Activated naive CD8-positive, alpha-beta T cell treated with anti-CD3 and anti-CD28 coated beads for 36 hours (primary cell): ENCODE data around the gene WWP2. TPM values are rescaled to one million over a fixed set of nuclear protein-coding genes. Genes with fewer than 3 reads are reported as not detected.
"Not testable (repeated sequence)": the region's sequence is repeated elsewhere in the genome, so short reads cannot be mapped to it uniquely, and the experiment has no call there.

Experiments
- DNase-seq: peaks from one replicate; pipeline ENCODE4 v3.0.0; 2021
- H3K27ac Mint-ChIP-seq: one replicate; pipeline ENCODE4 v1.8.0; 2022; ENCODE audit warnings: mild to moderate bottlenecking, moderate library complexity, mixed read lengths
- H3K27me3 Mint-ChIP-seq: one replicate; pipeline ENCODE4 v1.8.0; 2022; ENCODE audit warnings: mild to moderate bottlenecking, mixed read lengths
- H3K36me3 Mint-ChIP-seq: one replicate; pipeline ENCODE4 v1.8.0; 2021; ENCODE audit warnings: mild to moderate bottlenecking, mixed read lengths
- H3K4me1 Mint-ChIP-seq: one replicate; pipeline ENCODE4 v1.8.0; 2021; ENCODE audit warnings: mixed read lengths
- H3K4me3 Mint-ChIP-seq: one replicate; pipeline ENCODE4 v1.8.0; 2022; ENCODE audit warnings: mild to moderate bottlenecking, moderate library complexity, mixed read lengths
- H3K9me3 Mint-ChIP-seq: one replicate; pipeline ENCODE4 v1.8.0; 2022; ENCODE audit warnings: mixed read lengths
- total RNA-seq, 2 experiments: library from RNA; stranded (reverse); gene quantifications; one replicate each; pipeline ENCODE4 v1.2.3, GENCODE V29; 2021

WWP2 gene
- total RNA-seq, 2 experiments from 2014 or later = 32.1 to 35.3 TPM

GRCh38 chr16:69767459-69768229 lies 5.5 kb downstream of the WWP2 start:
- H3K4me1 Mint-ChIP-seq = peaks cover 43% of the 10 kb centered on the region
- no peak overlapping the region for H3K4me3 Mint-ChIP-seq
- no peaks in the 10 kb centered on the region for H3K9me3 Mint-ChIP-seq
- no peak for DNase-seq
- H3K27me3 Mint-ChIP-seq = no peaks in the 10 kb centered on the region
- peaks cover 7% of the 10 kb centered on the region for H3K36me3 Mint-ChIP-seq
- H3K27ac Mint-ChIP-seq = no peak overlapping the region

DNA sequence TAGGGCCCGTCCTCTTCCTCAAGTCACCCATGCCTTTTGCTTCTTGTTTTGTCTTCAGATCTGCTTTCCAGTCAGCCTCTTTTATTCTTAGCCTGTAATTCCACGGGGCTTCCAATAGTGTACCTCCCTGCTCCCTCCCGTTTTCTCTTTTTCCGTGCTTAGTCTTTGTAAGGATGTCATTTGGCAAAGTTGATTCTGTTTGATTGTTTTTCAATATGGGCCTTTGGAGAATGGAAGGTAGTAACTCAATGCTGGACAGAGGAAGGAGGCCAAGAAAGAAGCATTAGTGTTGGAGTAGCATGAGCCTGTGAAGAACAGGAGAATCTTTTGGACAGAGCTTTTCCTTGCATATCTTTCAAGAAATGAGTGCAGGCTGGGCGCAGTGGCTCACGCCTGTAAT lies 6.5 kb downstream of the WWP2 start:
- Mint-ChIP-seq H3K4me1 (peaks cover 44% of the 10 kb centered on the region), H3K36me3 (peaks cover 11% of the 10 kb centered on the region), H3K4me3 (no peak overlapping the region), H3K9me3 (no peaks in the 10 kb centered on the region), H3K27me3 (no peaks in the 10 kb centered on the region), H3K27ac (no peak overlapping the region)
- no peak for DNase-seq

GRCh38 chr16:69769404-69769803 lies 7.3 kb downstream of the WWP2 start:
- H3K4me1 Mint-ChIP-seq = peaks cover 47% of the 10 kb centered on the region
- DNase-seq = no peak
- H3K4me3 Mint-ChIP-seq = no peak overlapping the region
- H3K36me3 Mint-ChIP-seq = peaks cover 16% of the 10 kb centered on the region
- no peak overlapping the region for H3K27ac Mint-ChIP-seq
- H3K27me3 Mint-ChIP-seq = no peaks in the 10 kb centered on the region
- no peaks in the 10 kb centered on the region for H3K9me3 Mint-ChIP-seq

GRCh38 chr16:69771651-69771967 lies 9.5 kb downstream of the WWP2 start:
- DNase-seq = no peak
- peaks cover 33% of the 10 kb centered on the region for H3K36me3 Mint-ChIP-seq
- peaks cover 48% of the 10 kb centered on the region for H3K4me1 Mint-ChIP-seq
- H3K4me3 Mint-ChIP-seq = no peak overlapping the region
- H3K27me3 Mint-ChIP-seq = no peaks in the 10 kb centered on the region
- peaks cover 10% of the 10 kb centered on the region for H3K9me3 Mint-ChIP-seq
- no peak overlapping the region for H3K27ac Mint-ChIP-seq

- Mint-ChIP-seq H3K9me3 (peaks cover 10% of the 10 kb centered on the region), H3K4me1 (peaks cover 41% of the 10 kb centered on the region), H3K27me3 (no peaks in the 10 kb centered on the region), H3K36me3 (peaks cover 29% of the 10 kb centered on the region), H3K4me3 (no peak overlapping the region), H3K27ac (no peak overlapping the region)
- DNase-seq = no peak
These were observed 11.3 kb downstream of the WWP2 start for GRCh38 chr16:69773260-69773947.

DNA sequence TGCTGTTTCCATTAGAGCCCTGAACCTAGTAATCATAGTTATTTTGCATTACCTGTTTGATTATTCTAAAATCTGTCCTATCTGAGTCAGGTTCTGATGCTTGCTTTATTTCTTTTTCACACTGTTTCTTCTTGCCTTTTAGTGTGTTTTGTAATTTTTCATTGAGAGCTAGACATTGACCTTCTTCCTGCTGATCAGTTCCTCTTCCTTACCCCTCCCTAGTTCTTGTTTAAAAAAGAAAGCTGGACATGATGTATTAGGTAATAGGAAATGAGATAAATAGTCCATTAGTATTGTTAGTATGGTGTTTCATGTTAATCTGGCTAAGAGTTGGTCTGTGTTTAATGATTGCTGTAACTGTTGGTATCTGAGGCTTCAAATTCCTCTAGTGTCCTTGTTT lies 13.4 kb downstream of the WWP2 start:
- H3K4me3 Mint-ChIP-seq = no peak overlapping the region
- H3K27ac Mint-ChIP-seq = no peak overlapping the region
- H3K4me1 Mint-ChIP-seq = peaks cover 35% of the 10 kb centered on the region
- peaks cover 10% of the 10 kb centered on the region for H3K9me3 Mint-ChIP-seq
- H3K27me3 Mint-ChIP-seq = no peaks in the 10 kb centered on the region
- H3K36me3 Mint-ChIP-seq = peaks cover 29% of the 10 kb centered on the region
- DNase-seq = no peak

- Mint-ChIP-seq H3K36me3 (peaks cover 19% of the 10 kb centered on the region), H3K4me3 (no peak overlapping the region), H3K27ac (no peak overlapping the region), H3K9me3 (peaks cover 10% of the 10 kb centered on the region), H3K4me1 (peaks cover 14% of the 10 kb centered on the region), H3K27me3 (no peaks in the 10 kb centered on the region)
- no peak for DNase-seq
These were observed 17.6 kb downstream of the WWP2 start for GRCh38 chr16:69779724-69780123.

GRCh38 chr16:69781118-69781517 lies 19.0 kb downstream of the WWP2 start:
- H3K27ac Mint-ChIP-seq = peak overlapping the region; percentile 11
- H3K9me3 Mint-ChIP-seq = peaks cover 1% of the 10 kb centered on the region
- no peaks in the 10 kb centered on the region for H3K27me3 Mint-ChIP-seq
- DNase-seq = no peak
- H3K4me1 Mint-ChIP-seq = peaks cover 7% of the 10 kb centered on the region
- H3K36me3 Mint-ChIP-seq = peaks cover 9% of the 10 kb centered on the region
- no peak overlapping the region for H3K4me3 Mint-ChIP-seq

DNA sequence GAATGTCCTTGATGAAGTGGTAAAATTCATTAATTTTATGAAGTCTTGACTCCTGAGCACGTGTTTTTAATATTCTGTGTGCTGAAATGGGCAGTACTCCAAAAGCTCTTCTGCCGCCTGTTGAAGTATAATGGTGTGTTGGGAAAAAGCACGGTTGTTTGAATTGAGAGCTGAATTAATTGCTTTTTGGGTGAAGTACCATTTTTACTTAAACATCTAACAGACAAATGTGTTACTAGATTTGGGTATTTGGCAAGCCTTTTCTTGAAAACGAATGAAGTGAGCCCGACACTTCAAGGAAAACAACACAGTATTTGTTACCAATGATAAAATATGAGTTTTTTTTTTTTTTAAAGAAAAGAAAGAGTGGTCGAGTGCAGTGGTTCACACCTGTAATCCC lies 22.5 kb downstream of the WWP2 start:
- H3K36me3 Mint-ChIP-seq = peaks cover 13% of the 10 kb centered on the region
- no peak overlapping the region for H3K4me3 Mint-ChIP-seq
- no peaks in the 10 kb centered on the region for H3K9me3 Mint-ChIP-seq
- peaks cover 7% of the 10 kb centered on the region for H3K4me1 Mint-ChIP-seq
- H3K27me3 Mint-ChIP-seq = no peaks in the 10 kb centered on the region
- no peak for DNase-seq
- no peak overlapping the region for H3K27ac Mint-ChIP-seq

- Mint-ChIP-seq H3K27ac (no peak overlapping the region), H3K4me3 (no peak overlapping the region), H3K9me3 (no peaks in the 10 kb centered on the region), H3K36me3 (peaks cover 13% of the 10 kb centered on the region), H3K4me1 (no peaks in the 10 kb centered on the region), H3K27me3 (no peaks in the 10 kb centered on the region)
- no peak for DNase-seq
These were observed 25.8 kb downstream of the WWP2 start for GRCh38 chr16:69787883-69788282.

DNA sequence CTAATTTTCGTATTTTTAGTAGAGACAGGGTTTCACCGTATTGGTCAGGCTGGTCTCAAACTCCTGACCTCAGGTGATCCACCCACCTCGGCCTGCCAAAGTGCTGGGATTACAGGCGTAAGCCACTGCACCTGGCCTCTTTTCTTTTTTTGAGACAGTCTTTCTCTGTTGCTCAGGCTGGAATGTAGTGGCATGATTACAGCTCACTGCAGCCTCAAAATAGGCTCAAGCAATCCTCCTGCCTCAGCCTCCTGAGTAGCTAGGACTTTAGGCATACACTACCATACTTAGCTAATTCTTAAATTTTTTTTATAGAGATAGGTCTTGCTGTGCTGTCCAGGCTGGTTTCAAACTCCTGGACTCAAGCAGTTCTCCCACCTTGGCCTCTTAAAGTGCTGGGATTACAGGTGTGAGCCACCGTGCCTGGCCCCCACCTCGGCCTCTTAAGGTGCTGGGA lies 29.3 kb downstream of the WWP2 start:
- not testable (repeated sequence) for H3K27ac Mint-ChIP-seq, H3K4me1 Mint-ChIP-seq, H3K27me3 Mint-ChIP-seq, DNase-seq, H3K9me3 Mint-ChIP-seq, H3K36me3 Mint-ChIP-seq, H3K4me3 Mint-ChIP-seq

- Mint-ChIP-seq H3K27me3 (no peaks in the 10 kb centered on the region), H3K4me1 (peaks cover 2% of the 10 kb centered on the region), H3K9me3 (no peaks in the 10 kb centered on the region), H3K36me3 (peaks cover 2% of the 10 kb centered on the region), H3K27ac (no peak overlapping the region), H3K4me3 (no peak overlapping the region)
- no peak for DNase-seq
These were observed 31.4 kb downstream of the WWP2 start for GRCh38 chr16:69793526-69793925.

DNA sequence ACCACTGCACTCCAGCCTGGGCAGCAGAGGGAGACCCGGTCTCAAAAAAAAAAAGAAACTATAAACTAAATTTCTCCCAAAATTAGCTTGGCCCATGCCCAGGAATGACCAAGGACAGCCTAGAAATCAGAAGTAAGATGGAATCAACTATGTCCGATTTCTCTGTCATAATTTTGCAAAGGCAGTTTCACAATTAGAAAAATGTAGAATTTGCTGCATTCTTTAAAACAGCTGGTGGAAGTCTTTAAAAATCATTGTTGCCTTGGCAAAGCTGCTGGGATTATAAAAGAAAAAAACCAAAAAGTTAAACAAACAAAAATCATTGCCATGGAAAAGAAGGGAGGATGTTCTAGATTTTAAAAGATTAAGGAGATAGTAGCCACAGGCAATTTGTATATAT lies 32.4 kb downstream of the WWP2 start:
- peaks cover 2% of the 10 kb centered on the region for H3K4me1 Mint-ChIP-seq
- no peaks in the 10 kb centered on the region for H3K36me3 Mint-ChIP-seq
- no peak for DNase-seq
- no peak overlapping the region for H3K27ac Mint-ChIP-seq
- H3K4me3 Mint-ChIP-seq = no peak overlapping the region
- no peaks in the 10 kb centered on the region for H3K9me3 Mint-ChIP-seq
- no peaks in the 10 kb centered on the region for H3K27me3 Mint-ChIP-seq

- H3K4me3 Mint-ChIP-seq = no peak overlapping the region
- no peak for DNase-seq
- peaks cover 2% of the 10 kb centered on the region for H3K4me1 Mint-ChIP-seq
These were observed 34.4 kb downstream of the WWP2 start for GRCh38 chr16:69796285-69797118.

GRCh38 chr16:69798466-69798865 lies 36.3 kb downstream of the WWP2 start:
- no peaks in the 10 kb centered on the region for H3K9me3 Mint-ChIP-seq
- H3K27me3 Mint-ChIP-seq = no peaks in the 10 kb centered on the region
- DNase-seq = no peak
- no peak overlapping the region for H3K4me3 Mint-ChIP-seq
- H3K36me3 Mint-ChIP-seq = no peaks in the 10 kb centered on the region
- H3K27ac Mint-ChIP-seq = no peak overlapping the region
- H3K4me1 Mint-ChIP-seq = peaks cover 2% of the 10 kb centered on the region

More at GRCh38 chr16:69796285-69797118, 34.4 kb downstream of the WWP2 start:
- H3K36me3 Mint-ChIP-seq = no peaks in the 10 kb centered on the region
- no peak overlapping the region for H3K27ac Mint-ChIP-seq
- no peaks in the 10 kb centered on the region for H3K27me3 Mint-ChIP-seq
- no peaks in the 10 kb centered on the region for H3K9me3 Mint-ChIP-seq
